GM12891 (cell line): ENCODE results near the gene DACH1.

ENCODE experiments used
- POLR2A ChIP-seq: IDR thresholded peaks from 2 replicates; pipeline ENCODE4 v1.6.1; 2011; ENCODE audit warnings: low read depth, low read length, control low read depth
- POLR2AphosphoS5 ChIP-seq: IDR thresholded peaks from 2 replicates; pipeline ENCODE4 v1.6.1; 2011; ENCODE audit warnings: low read depth, low read length, control low read depth
- POU2F2 ChIP-seq: IDR thresholded peaks from 2 replicates; pipeline ENCODE4 v1.6.1; 2011; ENCODE audit warnings: low read depth, mild to moderate bottlenecking, control low read depth, low read length, moderate library complexity
- SPI1 ChIP-seq: IDR thresholded peaks from 2 replicates; pipeline ENCODE4 v1.6.1; 2011; ENCODE audit warnings: low read depth, low read length, control low read depth
- TAF1 ChIP-seq: IDR thresholded peaks from 2 replicates; pipeline ENCODE4 v1.6.1; 2011; ENCODE audit warnings: low read depth, low read length, control low read depth

DNA sequence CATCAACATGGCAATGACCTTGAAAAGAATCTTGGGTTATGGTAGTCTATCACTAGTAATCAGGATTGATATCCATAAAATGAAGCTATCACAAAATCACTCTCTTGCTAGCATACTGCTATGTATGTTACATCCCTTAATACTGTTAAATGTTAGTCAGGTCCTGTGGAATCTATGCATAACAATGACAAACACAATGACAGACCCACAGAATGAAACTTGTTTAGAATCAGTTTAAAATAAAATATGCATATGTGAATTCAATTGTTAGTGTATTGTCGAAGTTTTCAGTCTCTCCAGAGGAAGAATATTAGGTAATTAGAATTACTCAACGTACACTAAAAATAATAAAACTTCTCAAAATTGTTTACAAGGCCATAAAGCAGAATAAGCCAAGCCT, 137.6 kb downstream of the DACH1 start:
- no peak for TF ChIP-seq POLR2A
- TF ChIP-seq POLR2AphosphoS5: no peak
- no peak for TF ChIP-seq TAF1
- no peak for TF ChIP-seq SPI1
- no peak for TF ChIP-seq POU2F2
